Midbrain (tissue), 1 donor: ENCODE results near the gene TMEM145.
A peak's percentile ranks its signal among the peaks of the same experiment; 100 is the strongest.
"Not testable (repeated sequence)": the region's sequence is repeated elsewhere in the genome, so short reads cannot be mapped to it uniquely, and the experiment has no call there.

Experiments
- DNase-seq: peaks from one replicate; lab custom pipeline; 2025; lab: John Stamatoyannopoulos, UW

The TMEM145 gene

DNA sequence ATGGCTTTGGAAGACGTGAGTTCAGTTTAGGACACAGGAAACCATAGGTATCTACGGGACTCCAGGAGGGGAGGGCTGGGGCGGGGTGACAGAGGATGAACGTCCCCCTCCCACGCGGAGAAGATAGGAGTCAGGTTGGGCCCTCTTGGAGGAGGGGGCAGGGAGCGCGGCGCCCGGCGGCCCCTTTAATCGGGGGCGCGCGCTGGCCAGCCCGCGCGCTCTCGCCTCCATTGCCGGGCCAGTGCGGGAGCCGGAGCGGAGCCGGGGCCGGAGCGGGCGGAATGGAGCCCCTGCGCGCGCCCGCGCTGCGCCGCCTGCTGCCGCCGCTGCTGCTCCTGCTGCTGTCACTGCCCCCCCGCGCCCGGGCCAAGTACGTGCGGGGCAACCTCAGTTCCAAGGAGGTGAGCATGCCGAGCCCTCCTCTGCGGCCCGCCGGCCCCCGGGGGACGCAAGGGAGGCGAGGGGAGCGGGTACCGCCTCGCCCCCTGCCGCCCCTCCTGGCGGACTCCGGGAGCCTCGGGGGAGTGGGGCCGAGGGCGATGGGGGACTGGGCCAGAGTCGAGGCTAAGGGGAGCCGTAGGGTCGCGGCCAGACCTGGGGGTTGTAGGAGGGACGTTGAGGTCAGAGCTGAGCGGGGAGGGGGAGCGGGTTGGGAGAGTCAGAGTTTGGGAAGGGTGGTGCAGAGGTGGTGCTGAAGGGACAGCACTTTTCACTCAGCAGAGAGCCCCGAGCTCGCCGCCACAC is at the start of gene TMEM145:
TMEM145 (plus strand) TSS at position 214 of the 744 bp plus-strand sequence; CDS start at position 282, 68 bp downstream.
- peak; percentile 68 for DNase-seq

DNA sequence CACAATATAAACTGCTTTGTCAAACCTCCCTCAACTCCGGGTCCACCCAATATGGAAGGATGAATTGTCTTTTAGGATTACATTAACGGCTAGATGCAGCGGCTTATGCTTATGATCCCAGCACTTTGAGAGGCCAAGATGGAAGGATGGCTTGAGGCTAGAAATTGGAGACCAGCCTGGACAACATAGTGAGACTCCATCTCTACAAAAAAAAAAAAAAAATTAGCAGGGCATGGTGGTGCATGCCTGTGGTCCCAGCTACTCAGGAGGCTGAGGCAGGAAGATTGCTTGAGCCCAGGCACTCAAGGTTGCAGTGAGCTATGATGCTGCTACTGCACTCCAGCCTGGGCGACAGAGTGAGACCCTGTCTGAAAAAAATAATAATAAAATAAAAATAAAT is 47.0 kb upstream of the TMEM145 start:
- not testable (repeated sequence) for DNase-seq

DNA sequence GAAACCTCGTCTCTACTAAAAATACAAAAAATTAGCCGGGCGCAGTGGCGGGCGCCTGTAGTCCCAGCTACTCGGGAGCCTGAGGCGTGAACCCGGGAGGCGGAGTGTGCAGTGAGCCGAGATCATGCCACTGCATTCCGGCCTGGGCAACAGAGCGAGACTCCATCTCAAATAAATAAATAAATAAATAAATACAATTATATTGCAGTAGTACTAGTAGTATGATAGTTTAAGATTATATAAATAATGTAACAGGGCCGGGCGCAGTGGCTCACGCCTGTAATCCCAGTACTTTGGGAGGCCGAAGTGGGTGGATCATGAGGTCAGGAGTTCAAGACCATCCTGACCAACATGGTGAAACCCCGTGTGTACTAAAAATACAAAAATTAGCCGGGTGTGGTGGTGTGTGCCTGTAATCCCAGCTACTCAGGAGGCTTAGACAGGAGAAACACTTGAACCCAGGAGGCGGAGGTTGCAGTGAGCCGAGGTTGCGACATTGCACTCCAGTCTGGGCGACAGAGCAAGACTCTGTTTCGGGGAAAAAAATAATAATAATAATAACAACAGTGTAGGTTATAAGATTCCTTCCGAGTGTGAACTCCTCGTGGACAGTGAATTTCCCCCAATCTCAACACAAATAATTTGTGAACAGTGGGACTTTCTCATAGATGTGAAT is 46.0 kb upstream of the TMEM145 start:
- not testable (repeated sequence) for DNase-seq

DNA sequence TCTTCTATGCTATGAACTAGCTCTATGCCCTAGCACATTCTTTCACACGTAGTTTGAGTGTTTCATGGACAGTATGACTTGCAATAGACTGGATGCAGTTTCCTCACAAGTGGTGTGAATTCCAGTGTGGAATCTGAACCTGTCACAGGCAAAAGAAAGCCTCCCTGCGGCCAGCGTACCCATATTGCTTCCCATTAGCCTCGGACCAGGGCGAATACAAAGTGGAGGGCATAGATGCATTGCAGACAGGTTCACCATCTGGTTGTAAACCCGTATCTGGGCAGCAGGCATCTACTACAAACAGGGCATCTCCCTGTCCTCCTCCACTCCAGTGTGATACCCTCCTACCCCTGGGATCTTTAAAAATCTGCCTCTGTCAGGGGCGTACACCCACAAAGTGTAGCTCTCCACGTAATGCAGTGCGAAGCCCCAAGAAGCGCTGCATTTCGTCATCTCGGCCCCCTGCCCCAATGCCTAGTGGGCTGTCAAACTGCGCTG is 45.4 kb upstream of the TMEM145 start:
- no peak for DNase-seq

DNA sequence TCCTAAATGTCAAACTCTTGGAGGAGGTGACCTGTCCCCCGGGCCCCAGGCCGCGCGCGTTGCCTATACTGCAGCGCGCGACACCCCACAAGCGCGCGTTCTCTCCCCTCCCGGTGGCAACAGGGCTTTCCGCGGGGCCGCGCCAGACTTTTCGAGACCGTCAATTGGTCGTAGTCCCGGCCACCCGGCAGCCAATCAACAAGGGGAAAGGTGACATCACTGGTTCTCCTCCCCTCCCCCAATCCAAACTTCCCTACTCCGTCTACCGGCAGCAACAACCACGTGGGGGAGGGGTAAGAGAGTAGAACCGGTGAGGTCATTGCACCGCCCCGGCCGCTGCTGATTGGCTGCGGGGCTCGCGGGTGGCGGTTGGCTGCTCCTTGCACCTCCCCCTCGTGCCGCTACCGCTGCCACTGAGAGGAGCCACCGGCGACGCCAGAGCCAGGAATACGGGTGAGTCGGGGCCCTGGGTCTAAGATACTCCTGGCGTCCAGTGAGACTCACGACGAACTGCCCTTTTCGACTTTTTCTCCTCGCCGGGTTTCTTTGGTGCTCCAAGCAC is 44.9 kb upstream of the TMEM145 start:
- DNase-seq, result peak; percentile 100

DNA sequence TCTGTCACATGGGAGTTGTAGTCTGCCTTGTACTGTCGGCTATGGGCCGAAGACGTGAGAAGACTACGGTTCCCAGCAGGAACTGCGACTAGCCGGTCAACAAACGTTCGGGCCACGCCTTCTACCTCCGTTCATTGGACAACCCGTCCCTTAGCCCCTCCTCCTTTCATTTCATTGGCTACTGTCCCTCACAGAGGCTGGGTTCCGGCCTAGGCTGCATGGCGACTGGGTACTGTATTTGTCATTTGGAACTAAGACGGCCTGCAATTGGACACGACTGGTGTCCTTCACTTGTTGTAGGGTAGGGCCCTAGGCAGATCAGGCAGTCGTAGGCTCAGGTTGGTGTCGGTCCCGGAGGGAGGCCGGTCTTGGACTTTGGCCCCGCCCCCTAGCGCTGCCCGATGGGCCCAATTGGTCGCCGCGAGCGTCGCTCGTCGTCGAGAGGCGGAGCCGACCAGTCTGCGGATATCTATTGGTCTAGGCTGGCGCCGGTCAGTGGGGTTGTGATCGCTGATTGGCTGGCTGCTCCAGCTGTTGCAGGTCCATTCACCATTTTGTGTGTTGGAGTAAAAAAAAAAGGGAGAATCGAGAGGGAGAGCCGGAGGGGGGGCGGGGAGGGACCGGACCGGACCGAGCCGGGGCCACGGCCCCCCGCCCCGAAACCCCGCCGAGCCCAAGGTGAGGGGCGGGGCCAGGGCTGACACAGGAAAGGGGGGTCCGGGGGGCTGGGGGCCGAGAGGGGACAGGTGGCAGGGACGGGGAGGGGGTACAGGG is 44.2 kb upstream of the TMEM145 start, which contains the start of gene CIC:
CIC (plus strand) TSS at position 549 of the 774 bp plus-strand sequence. CDS start 2,532 bp downstream, outside the sequence.
- DNase-seq, result peak; percentile 100

DNA sequence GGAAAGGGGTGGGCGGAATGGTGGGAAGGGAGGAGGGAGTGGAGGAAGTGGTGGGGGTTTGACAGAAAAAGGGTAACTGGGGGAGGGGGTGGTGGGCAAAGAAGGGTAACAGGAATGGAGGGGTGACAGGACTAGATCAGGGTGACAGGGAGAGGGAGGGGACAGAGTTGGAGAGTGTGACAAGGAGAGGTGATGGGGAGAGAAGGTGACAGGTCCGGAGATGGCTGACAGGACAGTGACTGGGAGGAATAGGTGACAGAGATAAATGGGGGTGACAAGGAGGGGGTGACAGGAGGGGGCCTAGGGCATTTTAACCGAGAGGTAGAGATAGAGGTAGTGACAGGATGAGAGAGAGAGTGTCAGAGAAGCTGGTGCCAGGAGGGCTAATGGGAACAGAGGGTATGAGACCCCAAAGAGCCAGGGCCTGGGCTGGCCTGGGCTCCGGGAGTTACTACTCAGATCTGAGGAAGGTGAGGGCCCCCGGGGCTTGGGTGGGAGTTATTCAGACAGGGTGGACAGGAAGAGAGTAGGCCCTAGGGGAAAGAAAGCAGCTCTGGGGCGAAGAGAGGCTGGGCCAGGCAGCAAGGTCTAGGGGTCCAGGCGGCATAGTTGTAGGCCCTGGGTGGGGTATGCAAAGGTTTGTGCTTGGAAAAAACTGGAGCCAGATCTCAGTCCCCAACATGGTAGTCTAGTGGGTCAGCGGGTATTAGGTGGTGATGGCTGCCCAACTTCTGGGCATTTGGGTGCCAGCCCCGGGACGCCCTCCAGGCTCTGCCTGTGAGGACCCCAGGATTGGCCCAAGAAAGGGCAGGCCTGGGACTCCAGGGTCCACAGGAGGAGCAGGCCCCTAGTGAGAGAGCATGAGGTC is 43.4 kb upstream of the TMEM145 start:
- no peak for DNase-seq

DNA sequence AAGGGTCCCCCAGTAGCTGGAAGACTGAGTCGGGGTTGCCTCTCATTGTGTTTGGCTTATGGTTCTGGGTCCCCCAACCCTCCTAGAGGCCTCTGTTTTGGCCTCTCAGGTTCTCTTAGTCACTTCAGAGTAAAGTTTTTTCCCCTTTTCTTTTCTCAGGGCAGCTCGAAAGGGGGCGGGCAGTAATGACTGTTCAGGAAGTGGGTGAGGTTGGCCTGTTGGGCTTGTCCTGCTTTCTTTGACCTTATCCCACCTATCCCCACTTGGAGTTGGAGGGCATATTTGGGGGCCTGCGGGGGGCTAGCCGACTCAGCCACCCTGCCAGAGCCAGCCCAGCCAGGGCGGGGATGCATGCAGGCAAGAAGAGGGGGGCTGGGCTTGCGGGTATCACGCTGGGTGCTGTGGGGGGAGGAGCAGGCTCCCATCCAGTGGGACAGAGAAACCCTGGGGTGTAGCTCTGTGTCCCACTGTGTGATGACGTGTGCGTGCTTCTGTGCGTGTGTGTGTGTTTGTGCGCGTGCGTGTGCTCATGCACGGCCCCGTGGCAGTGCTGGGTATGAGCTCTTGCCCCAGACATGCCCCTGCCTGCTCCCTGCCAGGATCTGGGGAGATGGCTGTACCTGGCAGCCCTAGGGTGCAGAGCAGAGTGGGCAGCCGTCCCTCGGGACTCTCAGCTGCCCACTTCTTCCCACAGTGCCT is 42.6 kb upstream of the TMEM145 start:
- DNase-seq, result peak; percentile 67

DNA sequence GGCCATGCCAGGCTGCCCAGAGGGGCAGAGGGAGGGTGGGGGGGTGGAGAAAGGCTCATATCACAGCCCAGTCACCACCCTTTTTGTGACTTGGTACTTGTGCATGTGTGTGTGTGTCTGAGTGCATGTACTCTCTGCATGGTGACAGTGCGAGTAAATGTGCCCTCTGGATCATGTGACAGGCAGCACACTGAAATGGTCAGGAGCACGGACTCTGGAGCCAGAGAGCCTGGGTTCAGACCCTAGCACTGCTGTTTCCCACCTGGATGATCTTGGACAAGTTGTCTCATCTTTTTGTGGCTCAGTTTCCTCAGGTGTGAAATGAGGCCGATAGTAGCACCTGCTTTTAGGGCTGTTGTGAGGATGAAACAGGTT is 42.1 kb upstream of the TMEM145 start:
- no peak for DNase-seq

DNA sequence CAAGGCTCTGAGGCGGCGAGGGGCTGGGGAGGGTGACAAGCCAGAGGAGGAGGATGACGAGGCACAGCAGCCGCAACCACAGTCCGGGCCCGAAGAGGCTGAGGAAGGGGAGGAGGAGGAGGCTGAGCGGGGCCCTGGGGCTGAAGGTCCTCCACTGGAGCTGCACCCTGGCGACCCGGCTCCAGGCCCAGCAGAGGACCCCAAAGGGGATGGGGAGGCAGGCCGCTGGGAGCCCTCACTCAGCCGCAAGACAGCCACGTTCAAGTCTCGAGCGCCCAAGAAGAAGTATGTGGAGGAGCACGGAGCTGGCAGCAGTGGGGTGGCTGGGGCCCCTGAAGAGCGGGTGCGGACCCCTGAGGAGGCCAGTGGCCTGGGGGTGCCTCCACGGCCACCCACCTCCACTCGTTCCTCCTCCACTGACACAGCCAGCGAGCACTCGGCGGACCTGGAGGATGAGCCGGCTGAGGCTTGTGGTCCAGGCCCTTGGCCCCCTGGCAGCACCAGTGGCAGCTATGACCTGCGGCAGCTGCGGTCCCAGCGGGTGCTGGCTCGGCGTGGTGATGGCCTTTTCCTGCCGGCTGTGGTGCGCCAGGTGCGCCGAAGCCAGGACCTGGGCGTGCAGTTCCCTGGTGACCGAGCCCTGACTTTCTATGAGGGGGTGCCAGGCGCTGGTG is 41.1 kb upstream of the TMEM145 start:
- DNase-seq, result no peak

DNA sequence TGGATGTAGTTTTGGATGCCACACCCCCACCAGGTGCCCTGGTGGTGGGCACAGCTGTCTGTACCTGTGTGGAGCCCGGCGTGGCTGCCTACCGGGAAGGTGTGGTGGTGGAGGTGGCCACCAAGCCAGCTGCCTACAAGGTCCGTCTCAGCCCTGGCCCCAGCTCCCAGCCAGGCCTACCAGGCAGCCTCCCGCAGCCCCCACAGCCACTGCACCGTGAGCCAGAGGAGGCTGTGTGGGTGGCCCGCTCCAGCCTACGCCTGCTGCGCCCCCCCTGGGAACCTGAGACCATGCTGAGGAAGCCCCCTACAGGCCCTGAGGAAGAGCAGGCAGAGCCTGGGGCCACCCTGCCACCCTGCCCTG is 40.6 kb upstream of the TMEM145 start:
- no peak for DNase-seq

DNA sequence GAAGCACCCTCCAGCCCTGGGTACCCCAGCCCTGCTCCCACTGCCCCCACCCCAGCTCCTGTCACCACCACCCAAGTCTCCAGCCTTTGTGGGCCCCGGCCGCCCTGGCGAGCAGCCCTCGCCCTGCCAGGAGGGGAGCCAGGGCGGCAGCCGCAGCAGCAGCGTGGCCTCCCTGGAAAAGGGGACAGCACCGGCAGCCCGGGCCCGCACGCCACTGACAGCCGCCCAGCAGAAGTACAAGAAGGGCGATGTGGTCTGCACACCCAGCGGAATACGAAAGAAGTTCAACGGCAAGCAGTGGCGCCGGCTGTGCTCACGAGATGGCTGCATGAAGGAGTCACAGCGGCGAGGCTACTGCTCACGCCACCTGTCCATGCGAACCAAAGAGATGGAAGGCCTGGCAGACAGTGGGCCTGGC is 40.1 kb upstream of the TMEM145 start:
- no peak for DNase-seq

DNA sequence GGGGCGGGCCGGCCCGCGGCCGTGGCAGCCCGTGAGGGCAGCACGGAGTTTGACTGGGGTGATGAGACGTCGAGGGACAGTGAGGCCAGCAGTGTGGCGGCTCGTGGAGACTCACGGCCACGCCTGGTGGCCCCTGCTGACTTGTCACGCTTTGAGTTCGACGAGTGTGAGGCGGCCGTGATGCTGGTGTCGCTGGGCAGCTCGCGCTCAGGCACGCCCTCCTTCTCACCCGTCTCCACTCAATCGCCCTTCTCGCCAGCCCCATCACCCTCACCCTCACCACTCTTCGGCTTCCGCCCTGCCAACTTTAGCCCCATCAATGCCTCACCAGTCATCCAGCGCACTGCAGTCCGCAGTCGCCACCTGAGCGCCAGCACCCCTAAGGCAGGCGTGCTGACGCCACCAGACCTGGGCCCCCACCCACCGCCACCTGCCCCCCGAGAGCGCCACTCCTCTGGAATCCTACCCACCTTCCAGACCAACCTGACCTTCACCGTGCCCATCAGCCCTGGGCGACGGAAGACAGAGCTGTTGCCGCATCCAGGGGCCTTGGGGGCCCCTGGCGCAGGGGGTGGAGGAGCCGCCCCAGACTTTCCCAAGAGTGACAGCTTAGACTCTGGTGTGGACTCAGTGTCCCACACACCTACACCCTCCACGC is 39.6 kb upstream of the TMEM145 start:
- no peak for DNase-seq

DNA sequence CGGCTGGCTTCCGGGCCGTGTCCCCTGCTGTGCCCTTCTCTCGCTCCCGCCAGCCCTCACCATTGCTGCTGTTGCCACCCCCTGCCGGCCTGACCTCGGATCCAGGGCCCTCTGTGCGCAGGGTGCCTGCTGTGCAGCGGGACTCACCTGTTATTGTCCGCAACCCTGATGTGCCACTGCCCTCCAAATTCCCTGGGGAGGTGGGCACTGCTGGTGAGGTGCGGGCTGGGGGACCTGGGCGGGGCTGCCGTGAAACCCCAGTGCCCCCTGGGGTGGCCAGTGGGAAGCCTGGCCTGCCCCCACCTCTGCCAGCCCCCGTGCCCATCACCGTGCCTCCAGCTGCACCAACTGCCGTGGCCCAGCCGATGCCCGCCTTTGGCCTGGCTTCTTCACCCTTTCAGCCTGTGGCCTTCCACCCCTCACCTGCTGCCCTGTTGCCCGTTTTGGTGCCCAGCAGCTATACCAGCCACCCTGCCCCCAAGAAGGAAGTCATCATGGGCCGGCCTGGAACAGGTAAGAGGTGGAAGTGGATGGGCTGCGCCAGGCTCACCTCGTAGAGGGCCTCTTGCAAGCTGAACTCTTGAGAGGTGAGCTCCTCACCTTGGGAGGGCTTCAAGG is 38.9 kb upstream of the TMEM145 start:
- DNase-seq, result no peak

DNA sequence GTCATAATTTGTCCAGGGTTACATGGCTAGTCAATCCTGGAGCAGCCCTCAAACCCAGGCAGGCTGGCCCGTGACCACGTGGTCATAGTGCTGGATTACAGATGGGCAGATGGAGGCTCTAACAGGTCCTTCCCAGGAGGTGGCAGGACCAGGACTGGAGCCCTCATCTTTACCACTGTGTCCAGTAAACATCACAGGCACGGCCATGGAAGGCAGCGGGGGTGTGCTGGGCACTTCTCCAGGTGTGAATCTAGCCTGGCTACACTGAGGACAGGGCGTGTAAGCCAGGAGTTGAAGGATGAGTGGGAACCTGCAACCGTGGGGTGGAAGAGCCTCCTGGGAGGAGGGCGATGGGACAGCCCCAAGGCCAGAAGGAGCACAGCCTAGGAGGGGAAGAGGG is 38.0 kb upstream of the TMEM145 start:
- DNase-seq, result no peak

DNA sequence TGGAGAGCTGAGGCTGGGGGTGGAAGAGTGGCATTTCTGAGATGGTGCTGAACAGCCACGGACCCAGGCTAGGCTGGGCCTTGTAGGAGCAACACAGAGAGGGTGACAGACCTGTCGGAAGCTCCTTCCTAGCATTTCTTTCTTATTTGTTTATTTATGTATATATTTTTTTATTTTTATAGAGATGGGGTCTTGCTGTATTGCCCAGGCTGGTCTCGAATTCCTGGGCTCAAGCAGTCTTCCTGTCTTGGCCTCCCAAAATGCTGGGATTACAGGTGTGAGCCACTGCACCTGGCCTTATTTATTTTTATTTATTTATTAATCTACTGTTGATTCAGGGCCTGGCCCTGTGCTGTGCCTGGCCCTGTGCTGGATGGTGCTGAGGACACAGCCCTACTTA is 37.6 kb upstream of the TMEM145 start:
- DNase-seq, result no peak

DNA sequence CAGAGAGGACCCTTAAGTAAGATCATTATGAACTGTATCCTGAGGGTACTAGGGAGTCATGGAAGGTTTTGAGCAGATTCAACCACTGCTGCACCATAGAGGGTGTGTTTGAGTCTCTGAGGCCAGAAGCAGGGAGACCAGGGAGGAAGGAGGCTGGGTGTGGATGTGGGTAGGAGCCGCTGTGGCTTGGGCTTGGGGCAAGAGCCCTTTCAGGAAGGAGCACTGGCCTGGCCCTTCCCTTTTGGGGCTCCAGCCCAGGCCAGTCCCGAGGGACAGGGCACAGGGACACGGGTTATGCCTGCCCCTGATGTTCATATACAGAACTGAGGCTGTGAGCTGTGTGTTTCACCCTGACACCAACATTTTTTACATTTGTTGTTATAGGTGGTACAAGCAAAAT is 36.8 kb upstream of the TMEM145 start:
- no peak for DNase-seq

DNA sequence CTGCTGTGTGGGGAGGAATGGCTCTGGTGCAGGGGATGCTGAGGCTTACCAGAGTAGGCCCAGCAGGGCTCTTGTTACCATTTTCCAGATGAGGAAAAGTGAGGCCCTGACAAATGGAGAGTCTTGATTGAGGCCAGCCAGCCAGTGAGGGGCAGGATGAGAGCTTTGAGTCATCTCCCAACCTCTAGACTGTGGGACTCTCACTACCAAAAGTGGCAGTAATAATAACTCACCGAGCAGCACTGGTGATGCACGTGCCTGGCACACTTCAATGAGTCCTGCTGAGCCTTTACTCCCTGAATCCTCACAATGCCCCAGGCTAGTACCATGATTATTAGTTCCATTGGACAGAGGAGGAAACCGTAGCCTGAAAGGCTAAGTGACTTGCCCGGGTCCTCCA is 36.3 kb upstream of the TMEM145 start:
- DNase-seq, result no peak

DNA sequence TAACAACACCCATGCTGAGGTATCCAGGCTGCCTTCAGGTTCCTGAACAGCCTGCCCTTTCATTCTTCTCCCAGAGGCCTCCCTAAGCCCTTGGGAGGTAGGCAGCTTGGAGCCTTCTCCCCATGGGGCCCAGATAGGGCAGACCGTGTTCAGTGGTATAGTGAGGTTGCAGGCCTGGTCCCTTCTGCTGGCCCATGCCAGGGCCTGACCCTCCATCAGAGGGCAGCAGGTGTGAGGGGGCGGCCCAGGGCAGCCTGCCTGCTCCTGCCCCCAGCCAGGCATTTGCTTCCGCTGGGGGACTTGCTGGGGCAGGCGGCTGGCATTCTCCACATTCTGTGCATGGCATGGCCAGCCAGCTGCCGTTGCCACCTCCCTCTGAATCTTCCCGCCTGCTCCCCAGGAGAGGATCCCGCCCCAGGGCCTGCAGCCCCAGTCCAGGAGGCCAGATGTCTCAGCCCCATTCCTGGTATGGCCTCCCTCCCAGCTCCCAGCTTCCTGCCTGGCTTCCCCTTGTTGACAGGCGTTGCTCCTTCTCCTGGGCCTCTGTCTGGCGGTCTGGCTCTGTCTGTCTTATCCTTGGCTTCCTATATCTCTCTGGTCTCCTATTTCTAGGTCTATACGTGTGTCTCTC is 35.2 kb upstream of the TMEM145 start:
- no peak for DNase-seq
